ENCODE results near the gene ARMC7.

DNA sequence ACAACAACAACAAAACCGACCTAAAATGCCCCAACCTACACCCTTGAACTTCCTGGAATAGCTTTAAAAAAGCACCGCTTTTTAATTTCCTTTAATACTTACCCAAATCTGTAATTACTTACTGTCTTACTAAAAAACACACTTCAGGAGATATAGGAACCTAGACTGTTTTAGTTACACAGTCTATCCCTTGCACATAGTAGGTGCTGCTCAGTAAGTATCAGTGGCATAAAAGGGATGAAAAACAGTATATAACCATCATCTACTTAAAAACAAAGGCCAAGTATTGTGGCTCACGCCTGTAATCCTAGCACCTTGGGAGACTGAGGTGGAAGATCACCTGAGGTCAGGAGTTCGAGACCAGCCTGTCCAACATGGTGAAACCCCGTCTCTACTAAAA is 66.9 kb downstream of the ARMC7 start:
- TF ChIP-seq, protein P1, sequence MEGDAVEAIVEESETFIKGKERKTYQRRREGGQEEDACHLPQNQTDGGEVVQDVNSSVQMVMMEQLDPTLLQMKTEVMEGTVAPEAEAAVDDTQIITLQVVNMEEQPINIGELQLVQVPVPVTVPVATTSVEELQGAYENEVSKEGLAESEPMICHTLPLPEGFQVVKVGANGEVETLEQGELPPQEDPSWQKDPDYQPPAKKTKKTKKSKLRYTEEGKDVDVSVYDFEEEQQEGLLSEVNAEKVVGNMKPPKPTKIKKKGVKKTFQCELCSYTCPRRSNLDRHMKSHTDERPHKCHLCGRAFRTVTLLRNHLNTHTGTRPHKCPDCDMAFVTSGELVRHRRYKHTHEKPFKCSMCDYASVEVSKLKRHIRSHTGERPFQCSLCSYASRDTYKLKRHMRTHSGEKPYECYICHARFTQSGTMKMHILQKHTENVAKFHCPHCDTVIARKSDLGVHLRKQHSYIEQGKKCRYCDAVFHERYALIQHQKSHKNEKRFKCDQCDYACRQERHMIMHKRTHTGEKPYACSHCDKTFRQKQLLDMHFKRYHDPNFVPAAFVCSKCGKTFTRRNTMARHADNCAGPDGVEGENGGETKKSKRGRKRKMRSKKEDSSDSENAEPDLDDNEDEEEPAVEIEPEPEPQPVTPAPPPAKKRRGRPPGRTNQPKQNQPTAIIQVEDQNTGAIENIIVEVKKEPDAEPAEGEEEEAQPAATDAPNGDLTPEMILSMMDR (IDR thresholded peaks at IDR 0.05) = no peak
- TF ChIP-seq POLR2A (IDR thresholded peaks at IDR 0.05) = no peak

Data from body of pancreas (tissue), 4 donors.